GM19035 (cell line): ENCODE results near the gene LMF1.

Experiments used
- ATAC-seq: cut with Tn5 transposase; IDR thresholded peaks from one replicate; pipeline ENCODE4 v1.9.1; 2021; ENCODE audit not compliant: unreplicated experiment

The LMF1 gene

DNA sequence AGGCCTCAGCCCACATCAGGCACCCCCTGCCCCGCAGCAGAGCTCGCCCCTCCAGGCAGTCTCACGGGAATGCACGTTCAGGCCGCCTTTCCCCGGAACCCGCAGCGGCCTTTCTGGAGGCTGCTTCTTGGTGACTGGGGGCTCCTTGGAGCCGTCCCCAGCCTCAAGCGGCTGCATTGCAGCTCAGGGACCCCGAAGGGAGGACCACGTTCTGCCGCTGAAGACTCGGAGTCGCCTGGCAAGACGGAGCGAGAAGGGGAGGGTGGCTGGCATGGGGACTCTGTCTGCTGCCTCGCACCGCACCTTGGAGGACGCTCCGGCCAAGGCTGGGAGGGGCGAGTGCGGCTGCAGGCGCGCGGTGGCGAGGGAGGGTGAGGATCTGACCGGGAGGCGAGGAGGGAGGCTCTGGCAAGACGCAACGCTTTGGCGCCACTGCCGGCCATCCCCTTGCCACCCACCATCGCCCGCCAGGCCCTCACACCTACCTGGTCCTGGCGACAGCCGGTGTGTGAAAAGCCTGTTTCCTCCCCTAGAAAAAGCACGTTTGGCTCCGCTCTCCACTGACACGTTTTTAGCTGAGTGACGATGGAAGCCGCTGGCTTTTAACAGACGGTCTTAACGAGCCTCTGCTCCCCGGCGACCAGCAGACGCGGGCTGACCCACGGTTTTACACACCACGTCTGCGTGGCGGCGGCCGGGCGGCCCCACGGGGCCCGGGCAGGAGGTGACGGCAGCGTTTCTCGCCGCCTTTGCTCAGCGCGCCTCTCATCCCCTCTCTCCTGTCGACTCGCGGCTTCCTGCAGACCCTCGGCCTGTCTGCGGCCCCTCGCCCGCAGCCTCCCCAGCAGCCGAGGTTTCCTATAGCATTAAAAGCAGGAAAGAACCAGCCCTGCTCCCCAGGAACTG is 153.5 kb downstream of the LMF1 start:
- no peak for ATAC-seq

DNA sequence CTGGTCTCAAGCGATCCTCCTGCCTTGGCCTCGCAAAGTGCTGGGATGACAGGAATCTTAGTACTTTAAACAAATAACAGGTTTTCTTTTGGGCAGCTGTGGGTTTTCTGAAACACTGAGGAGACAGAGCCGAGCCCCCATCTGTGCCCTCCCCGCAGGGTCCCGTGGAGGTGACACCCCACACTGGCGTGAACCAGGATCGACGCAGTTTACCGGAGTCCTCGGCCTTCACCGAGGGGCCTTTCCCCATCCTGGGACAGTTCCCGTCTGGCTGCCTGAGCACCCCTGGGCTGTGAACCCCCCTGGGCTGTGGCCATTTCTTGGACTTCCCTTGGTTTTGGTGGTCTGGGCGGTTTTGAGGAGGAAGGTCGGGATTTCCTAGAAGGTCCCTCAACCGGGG is 154.9 kb downstream of the LMF1 start:
- ATAC-seq = no peak

DNA sequence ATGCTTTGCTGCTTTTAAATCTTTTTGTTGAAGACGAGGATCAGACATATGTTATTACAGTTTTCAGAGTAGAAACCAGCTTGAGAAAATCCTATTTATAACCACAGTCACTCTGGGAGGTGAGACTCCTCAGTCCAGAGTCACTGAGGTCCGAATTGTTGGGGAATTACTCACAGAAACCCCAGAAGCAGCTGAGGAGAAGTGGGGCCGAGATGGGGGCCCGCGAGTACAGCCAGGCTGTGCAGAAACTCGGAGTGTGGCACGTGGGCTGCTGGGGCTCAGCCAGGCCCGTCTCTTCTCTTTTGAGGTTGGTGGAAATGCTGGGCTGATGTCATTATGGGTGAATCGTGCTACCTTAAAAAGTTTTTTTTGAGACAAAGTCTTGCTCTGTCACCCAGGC is 155.8 kb downstream of the LMF1 start:
- ATAC-seq = no peak

DNA sequence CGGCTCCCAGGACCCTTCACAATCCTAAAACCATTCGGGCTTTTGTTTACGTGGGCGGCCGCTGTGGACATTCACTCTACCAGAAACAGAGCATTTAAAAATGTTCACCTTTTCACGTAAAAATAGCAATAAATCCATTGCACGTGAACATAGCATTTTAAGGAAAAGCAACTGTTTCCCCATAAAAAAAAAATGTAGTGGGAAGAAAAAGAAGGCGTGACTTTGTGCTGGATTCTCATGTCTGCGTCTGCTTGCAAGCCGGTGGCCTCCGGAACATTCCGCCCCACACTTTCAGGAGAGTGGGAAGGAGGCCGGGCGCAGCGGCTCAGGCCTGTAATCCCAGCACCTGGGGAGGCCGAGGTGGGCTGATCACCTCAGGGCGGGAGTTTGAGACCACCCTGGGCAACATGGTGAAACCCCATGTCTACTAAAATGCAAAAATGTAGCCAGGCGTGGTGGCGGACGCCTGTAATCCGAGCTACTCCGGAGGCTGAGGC is 156.8 kb downstream of the LMF1 start:
- ATAC-seq = no peak

DNA sequence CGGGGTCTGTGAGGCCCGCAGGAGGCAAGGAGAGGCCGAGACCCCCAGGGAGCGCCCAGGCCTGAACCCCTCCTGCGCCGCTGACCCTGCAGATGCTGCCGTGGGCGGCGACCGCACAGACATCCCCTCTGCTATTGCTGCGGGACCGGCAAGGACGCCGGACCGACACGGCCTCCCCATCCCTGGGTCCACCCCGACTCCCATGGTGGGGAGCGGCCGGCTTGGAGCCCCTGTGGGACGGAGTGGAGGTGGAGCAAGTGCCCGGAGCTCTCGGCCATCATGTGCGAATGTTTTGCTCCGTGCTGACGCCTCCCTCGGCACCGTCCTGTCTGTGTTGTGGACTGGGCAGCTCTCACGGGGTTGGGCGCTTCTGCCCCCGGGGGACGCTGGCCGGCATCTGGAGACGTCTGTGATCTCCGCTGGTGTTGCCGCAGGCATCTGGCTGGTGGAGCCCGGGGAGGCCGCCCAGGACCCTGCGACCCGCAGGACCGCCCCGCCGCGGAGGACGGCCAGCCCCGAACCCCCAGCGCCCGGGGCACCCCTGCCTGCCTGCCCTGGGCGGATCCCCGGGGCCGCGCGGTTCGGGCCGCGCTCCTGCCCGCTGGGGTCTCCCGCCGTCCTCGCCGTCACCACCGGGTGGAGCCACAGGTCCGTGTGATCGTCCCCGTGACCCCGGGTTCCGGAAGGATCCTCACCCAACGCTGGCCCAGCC is 157.4 kb downstream of the LMF1 start:
- ATAC-seq = no peak

DNA sequence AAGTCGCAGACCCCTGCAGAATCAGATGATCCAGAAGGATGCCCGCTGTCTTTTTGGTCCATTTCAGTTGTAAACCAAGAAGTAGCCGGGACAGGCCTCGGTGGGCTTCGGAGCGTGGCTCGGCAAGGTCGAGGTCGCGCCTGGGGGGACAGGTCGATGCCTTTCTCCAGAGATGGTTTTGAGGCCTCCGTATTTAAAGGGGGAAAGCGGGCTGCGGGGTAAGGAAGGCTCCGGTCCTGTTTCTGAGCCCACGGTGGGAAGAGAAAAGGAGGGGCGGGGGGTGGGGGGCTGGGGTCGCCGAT is 162.7 kb downstream of the LMF1 start:
- no peak for ATAC-seq

DNA sequence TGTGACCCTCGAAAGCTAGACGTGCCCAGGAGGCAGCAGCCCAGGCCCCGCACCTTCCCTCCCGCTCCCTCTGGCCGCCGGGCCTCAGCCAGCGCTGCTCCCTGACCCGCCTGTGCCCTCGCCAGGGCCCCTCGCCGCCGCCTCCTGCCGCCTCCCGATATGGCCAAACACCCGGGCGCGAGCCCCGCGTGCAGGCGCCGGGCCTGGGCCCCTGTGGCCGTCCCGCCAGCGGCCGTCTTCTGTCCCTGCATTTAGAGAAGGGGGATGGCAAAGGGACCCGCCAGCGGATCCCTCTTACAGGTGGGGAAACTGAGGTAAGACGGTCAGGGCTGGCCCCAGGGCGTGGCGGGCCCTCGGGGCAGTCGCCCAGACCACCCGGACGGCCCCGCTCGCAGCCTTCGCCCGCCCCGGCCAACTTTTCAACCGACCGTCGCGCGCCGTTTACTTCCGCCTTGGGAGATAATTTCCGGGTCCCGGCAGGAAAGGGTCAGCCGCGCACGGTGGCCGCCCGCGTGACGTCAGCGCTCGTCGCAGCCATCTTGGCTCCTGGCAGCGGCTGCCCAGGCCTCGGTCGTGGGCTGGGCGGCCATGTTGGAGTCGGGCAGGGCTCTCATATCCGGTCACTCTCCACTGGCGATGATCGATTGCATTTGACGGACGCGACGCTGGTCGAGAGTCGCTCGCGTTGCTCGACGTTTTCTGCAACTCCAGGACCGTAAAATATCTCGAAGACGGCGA is 163.3 kb downstream of the LMF1 start:
- peak; percentile 85 for ATAC-seq

DNA sequence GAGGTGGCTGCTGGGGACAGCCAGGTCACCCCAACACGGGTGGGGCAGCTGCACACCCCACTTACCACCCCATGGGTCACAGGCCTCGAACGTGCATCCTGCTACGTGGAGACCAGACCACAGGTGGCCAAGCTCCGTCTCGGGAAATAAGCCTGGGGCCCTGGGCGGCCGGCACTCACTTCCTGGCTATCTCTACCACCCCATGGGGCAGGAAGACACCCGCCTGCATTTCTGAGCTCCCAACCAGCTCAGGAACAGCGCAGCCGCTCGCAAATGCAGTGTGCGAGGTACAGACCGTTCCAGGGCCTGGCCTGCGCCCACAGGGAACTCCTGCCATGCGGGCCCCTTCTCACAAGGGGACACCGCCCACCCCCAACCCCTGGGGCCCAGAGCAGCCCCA is 165.3 kb downstream of the LMF1 start:
- no peak for ATAC-seq

DNA sequence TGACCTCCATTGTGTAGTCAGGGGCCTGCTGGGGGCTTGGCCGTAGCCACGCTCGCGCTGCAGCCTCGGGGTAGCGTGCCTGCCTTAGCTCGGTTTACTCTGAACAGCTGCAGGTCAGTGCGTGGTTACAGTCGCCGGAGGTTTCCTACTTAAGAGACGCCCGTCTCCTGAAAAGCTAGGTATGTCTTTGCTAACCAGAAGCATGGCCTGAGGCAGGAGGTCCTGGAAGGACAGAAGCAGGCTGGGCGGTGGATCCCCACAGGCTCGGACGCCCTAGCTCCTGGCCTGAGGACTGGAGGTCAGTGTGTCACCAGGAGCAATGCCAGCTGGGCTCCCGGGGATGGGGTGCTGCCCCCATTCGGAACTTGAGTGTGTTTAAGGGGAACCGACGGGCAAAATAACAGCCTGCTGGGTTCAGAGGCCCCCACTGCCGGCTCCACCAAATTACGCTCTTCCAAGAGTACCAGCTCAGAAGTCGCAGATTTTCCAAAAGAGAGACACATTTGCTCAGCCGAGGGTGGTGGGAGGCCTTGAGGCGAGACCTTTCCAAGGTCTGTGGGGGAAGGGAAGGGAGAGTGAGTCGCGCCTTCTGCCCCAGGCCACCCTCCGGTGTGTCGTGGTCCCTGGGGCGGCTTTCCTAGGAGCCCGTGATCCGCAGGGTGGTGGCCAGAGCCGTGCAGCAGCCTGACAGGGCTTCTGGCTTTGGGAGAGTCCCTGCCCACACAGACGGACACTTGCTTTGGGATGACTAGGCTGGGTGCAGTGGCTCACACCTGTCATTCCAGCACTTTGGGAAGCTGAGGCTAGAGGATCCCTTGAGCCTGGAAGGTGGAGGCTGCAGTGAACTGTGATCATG is 166.4 kb downstream of the LMF1 start:
- no peak for ATAC-seq

DNA sequence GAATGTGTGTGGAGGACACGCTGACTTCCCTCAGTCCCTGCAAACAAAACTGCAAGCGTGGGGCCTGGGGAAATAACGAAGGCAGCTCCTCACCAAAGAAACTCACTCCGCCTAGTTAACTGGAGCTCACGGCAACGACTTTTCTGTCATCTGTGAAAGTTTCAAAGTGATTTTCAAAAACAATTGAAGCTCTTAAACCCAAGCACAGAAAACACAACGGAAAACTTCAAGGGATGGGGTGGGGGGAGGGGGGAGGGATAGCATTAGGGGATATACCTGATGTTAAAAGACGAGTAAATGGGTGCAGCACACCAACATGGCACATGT is 167.1 kb downstream of the LMF1 start:
- no peak for ATAC-seq
